Body of pancreas (tissue), 4 donors: Measurements from ENCODE around the gene GRM6.

Source experiments
- POLR2A ChIP-seq, 3 donors: fragments of 450-650 bp; IDR thresholded peaks; one replicate each; pipeline ENCODE4 v1.6.1; 2016; ENCODE audit warnings: antibody characterized with exemption in 3 of 3, mild to moderate bottlenecking in 2 of 3
- TF ChIP-seq, protein P1 (sequence below), 7 experiments: fragments of 450-650 bp in 4 of 7; fragments of 200-600 bp in 3 of 7; sonication (generic) in 3 of 7; IDR thresholded peaks; one replicate each; pipeline ENCODE4 v1.5.1; 2016 to 2019; ENCODE audit warnings: antibody characterized with exemption in 7 of 7

DNA sequence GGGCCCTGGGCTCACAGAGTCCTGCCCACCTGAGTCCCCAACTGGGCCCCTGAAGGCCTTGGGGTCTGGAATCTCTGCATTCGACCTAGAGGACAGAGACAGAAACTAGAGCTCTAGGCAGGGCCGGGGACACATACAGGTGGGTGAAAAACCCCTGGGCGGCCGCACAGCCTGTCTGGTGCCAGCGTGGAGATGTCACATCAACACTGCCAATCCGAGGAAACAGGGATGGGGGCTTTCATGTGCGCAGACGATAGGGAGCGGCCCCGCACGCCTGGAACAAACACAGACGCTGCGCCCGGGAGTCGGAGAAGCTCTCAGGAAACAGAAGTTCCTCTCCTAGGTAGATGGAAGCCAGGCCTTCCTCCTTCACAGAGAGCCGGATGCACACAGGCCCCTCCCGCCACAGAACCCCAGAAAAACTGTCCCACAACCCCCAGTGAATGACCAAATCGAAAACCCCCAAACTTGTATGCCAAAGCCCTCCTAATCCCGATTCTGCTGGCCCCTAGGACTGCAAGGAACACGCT lies 1.8 kb downstream of the GRM6 start:
- TF ChIP-seq, protein P1, sequence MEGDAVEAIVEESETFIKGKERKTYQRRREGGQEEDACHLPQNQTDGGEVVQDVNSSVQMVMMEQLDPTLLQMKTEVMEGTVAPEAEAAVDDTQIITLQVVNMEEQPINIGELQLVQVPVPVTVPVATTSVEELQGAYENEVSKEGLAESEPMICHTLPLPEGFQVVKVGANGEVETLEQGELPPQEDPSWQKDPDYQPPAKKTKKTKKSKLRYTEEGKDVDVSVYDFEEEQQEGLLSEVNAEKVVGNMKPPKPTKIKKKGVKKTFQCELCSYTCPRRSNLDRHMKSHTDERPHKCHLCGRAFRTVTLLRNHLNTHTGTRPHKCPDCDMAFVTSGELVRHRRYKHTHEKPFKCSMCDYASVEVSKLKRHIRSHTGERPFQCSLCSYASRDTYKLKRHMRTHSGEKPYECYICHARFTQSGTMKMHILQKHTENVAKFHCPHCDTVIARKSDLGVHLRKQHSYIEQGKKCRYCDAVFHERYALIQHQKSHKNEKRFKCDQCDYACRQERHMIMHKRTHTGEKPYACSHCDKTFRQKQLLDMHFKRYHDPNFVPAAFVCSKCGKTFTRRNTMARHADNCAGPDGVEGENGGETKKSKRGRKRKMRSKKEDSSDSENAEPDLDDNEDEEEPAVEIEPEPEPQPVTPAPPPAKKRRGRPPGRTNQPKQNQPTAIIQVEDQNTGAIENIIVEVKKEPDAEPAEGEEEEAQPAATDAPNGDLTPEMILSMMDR (IDR thresholded peaks at IDR 0.05), result no peak
- no peak for TF ChIP-seq POLR2A (IDR thresholded peaks at IDR 0.05)
